Stimulated activated CD4-positive, alpha-beta T cell treated with anti-CD3 and anti-CD28 coated beads, Interleukin-1b, Interleukin-23, amount 100 ng/mL, for 48 hours (primary cell): ENCODE measurements around the gene LSM2.
A peak's percentile ranks its signal among the peaks of the same experiment; 100 is the strongest.
"Not testable (repeated sequence)": the region's sequence is repeated elsewhere in the genome, so short reads cannot be mapped to it uniquely, and the experiment has no call there.

ENCODE experiments used
- DNase-seq: peaks from one replicate; pipeline ENCODE4 v3.0.0-alpha.2; 2020

The LSM2 gene

DNA sequence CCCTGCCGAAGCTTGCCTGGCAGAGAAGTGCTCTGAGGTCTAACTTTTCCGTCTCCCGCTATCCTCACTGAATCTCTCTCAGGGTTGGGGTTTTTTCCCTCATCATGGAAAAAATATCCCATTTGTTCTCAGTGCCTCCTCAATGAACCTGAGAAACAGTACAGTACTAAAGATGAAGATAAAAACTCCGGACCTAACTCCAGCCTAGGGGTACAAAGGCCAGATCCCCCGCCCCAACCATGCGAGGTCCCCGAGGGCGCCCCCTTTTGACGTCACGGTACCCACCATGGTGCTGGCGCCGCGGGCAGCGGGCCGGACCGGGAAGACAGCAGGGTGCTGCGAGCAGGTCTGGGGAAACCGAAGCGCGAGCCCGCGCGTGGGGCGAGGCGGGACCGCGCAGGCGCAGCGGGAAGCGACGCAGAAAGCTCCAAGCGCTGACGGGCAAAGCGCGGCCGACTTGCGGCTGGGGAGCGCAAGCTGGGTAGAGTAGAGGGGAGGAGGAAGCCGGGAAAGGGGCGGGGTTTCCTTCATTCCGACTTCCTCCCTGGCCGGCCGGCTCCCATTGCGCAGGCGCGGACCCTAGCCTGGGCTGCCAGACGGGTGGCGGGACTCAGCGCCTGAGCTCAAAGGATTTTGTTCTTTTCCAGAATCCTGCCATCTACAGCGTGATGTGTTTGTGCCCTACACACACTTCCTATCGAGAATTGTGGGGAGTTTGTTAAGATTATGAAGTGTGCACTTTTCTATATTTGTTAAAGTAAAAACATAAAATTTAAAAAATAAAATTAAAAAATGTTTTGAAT lies at the start of gene LSM2:
Gene LSM2 (minus strand): TSS at position 497 of the 803 bp plus-strand sequence. CDS start 209 bp downstream, at position 288.
- DNase-seq = peak; percentile 97

DNA sequence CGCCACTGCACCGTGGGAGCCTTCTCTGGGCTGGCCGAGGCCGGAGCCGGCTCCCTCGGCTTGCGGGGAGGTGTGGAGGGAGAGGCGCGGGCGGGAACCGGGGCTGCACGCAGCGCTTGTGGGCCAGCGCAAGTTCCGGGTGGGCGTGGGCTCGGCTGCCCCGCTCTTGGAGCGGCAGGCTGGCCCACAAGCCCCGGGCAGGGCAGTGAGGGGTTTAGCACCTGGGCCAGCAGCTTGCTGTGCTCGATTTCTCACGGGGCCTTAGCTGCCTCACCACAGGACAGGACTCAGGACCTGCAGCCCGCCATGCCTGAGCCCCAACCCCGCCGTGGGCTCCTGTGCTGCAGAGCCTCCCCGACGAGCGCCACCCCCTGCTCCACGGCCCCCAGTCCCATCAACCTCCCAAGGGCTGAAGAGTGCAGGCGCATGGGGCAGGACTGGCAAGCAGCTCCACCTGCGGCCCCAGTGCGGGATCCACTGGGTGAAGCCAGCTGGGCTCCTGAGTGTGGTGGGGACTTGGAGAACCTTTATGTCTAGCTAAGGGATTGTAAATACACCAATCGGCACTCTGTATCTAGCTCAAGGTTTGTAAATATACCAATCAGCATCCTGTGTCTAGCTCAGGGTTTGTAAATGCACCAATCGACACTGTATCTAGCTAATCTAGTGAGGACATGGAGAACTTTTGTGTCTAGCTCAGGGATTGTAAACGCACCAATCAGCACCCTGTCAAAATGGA lies 45.4 kb upstream of the LSM2 start:
- not testable (repeated sequence) for DNase-seq

DNA sequence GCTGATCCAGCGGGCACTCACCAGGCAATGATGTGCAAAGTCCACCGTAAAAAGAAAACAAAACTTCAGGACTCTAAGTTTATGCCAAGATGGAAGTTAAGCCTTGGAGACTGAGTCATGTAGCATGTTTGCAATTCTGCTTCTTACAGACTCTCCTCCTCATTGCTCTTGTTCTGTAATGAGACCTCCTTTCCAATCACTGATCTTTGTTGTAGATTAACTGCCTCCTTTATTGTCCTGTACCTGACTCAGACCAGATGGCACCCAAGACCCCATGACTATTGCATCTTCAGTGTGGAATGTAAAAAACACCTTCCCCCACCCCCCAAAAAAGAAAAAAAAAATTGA lies 44.7 kb upstream of the LSM2 start:
- no peak for DNase-seq

DNA sequence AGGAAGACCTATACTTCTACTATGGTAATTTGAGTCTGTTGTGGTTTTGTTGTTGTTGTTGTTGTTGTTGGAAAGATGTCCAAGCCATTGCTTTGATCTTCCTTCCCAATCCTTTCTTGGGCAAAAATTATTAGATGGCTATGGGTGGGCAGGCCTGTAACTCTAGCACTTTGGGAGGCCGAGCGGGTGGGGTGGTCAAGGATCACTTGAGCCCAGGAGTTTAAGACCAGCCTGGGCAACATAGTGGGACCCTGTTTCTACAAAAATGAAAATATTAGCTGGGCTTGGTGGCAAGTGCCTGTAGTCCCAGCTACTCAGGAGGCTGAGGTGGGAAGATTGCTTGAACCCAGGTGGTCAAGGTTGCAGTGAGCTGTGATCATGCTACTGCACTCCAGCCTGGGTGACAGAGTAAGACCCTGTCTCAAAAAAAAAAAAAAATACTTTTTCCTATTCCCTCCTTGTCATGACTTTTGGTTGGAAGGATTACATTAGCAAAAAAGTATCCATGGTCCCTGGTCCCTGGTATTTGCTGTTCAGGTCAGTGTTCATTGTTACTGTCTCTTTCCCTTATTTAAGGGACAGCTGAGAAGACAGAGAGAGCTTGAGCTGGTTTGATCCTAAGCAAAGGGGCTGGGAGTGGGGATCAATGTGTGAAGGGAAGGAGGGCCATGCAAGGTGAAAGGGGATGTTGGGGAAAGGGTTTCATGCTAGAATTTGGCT lies 44.2 kb upstream of the LSM2 start:
- DNase-seq = no peak

DNA sequence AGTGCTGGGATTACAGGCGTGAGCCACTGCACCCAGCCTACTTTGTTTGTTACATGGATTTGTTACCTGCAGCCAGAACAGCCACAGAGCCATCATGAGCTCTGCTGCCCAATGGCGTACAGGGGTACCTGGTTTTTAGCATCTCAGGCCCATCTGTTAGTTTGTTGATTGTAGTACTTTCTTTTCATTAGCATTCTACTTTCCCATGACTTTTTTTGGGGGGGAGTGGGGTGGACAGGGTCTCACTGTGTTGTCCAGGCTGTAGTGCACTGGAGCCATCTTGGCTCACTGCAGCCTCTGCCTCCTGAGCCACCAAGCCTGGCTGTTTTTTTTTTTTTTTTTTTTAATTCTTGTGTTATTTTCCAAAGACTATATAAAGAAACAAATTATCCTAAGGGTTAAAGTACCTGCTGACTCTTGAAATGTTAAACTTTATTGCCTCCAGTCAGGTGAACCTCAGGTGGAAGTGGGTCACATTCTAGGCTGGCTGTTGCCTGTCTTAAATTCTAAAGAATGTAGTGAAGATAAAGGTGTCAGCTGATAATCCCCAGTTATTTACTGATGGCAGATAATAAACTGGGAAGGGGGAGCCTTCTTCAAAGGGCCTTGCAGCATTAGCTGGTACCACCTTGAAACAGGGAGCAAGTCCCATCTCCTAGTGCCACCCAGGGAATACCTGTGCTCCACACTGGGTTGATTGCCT lies 40.7 kb upstream of the LSM2 start:
- no peak for DNase-seq

DNA sequence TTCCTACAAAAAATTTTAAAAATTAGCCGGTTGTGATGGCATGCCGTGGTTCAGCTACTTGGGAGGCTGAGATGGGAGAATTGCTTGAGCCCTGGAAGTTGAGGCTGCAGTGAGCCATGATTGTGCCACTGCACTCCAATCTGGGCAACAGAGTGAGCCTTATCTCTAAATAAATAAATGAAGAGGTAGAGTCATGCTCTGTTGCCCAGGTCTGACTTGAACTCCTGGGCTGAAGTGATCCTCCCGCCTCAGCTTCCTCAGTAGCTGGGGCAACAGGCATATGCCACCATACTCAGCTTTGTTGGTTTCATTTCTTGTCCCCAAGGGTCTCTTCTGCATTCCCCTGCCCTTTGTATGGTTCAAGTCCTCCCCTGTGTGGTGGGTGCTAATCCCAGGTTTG lies 37.7 kb upstream of the LSM2 start:
- DNase-seq = no peak

DNA sequence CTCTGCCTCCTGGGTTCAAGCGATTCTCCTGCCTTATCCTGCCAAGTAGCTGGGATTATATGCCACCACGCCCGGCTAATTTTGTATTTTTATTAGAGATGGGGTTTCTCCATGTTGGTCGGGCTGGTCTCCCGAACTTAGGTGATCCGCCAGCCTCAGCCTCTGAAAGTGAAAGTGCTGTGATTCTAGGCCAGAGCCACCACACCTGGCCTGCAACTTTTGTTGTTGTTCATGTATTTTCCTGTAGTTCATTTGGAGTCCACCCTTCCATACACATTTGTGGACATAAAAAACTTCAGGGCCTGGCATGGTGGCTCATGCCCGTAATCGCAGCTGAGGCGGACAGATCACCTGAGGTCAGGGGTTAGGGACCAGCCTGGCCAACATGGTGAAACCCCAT lies 35.3 kb upstream of the LSM2 start:
- DNase-seq = no peak

DNA sequence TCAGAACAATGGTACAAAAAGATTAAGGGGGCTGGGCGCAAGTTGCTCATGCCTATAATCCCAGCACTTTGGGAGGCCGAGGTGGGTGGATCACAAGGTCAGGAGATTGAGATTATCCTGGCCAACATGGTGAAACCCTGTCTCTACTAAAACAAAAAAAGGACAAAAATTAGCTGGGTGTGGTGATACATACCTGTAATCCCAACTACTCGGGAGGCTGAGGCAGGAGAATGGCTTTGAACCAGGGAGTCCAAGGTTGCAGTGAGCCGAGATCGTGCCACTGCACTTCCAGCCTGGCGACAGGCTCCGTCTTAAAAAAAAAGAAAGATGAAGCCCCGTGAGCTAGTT lies 33.0 kb upstream of the LSM2 start:
- not testable (repeated sequence) for DNase-seq

DNA sequence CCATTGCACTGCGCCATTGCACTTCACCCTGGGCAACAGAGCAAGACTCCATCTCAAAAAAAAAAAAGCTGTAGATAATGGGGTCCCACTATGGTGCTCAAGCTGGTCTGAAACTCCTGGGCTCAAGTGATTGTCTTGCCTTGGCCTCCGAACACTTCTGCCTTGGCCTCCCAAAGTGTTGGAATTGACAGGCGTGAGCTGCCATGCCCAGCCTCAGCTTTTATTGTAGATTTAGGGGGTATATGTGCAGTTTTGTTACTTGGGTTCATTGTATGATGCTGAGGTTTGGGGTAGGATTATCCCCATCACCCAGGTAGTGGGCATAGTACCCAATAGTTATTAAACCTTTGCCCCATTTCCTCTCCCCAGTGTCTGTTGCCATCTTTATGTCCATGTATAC lies 32.2 kb upstream of the LSM2 start:
- DNase-seq = no peak

DNA sequence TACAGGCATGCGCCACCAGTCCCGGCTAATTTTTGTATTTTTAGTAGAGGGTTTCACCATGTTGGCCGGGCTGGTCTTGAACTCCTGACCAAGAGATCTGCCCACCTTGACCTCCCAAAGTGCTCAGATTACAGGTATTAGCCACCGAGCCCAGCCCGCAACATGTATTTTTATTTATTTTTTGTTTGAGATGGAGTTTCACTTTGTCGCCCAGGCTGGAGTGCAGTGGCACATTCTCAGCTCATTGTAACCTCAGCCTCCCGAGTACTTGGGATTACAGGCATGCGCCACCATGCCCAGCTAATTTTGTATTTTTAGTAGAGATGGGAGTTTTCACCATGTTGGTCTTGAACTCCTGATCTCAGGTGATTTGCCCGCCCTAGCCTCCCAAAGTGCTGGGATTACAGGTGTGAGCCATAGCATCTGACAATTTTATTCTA lies 31.4 kb upstream of the LSM2 start:
- not testable (repeated sequence) for DNase-seq

DNA sequence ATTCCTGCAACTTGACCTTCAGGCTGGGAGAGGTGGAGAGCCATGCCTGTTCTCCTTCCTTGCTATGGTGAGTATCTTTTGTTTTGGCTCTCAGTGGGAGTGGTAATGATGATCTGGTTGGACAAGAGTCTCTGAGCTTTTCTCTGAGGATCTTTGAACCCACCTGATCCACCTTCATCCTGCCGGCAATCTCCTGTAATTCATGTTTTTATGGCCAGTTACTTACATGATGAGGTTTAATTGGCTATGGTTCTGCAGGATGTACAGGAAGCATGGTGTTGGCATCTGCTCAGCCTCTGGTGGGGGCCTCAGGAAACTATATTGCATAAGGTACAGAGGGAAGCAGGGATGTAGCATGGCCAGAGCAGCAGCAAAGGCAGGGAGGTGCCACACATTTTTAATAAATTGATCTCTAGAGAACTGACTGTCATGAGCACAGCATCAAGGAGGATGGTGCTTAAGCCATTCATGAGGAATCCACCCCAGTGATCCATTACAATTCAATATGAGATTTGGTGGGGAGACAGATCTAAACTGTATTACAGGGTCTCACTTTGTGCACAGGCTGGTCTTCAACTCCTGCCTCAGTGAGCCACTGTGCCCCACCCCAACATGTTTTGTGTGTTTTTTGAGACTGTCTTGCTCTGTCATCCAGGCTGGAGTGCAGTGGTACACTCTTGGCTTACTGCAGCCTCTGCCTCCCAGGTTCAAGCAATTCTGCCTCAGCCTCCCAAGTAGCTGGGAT lies 30.8 kb upstream of the LSM2 start:
- no peak for DNase-seq

DNA sequence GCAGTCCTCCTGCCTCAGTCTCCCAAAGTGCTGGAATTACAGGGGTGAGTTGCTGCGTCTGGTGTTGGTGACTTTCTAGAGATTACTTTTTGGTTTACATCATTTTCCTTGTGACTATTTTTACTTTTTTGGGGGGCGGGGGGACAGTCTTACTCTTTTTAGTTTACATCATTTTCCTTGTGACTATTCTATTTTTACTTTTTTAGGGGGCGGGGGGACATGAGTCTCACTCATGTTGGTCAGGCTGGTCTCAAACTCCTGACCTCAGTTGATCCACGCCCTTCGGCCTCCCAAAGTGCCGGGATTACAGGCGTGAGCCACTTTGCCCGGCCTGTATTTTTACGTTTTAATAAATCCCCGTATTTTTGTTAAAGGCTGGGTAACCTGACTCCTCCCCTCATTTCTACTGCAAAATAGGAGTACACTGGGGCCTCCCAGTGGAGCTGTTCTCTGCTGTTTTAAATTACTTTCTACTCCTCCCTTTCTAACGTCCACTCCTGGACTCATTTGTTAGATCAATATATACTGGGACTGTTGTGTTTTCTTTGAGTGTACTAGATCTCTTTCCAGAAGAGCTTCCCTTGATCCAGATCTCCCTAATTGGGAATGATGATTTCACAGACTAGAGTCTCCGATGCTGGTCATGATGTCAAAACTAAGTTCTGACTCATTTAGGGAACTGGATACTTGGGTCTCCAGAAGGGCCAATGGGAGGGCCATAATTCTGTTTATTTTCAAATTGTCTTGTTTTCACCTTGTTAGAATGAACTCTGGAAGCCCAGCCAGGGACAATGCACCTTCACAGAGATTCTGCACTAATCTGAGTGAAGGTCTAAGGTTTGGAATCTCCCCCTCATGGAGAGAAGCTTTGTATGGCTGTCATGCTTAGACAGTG lies 30.0 kb upstream of the LSM2 start:
- no peak for DNase-seq

DNA sequence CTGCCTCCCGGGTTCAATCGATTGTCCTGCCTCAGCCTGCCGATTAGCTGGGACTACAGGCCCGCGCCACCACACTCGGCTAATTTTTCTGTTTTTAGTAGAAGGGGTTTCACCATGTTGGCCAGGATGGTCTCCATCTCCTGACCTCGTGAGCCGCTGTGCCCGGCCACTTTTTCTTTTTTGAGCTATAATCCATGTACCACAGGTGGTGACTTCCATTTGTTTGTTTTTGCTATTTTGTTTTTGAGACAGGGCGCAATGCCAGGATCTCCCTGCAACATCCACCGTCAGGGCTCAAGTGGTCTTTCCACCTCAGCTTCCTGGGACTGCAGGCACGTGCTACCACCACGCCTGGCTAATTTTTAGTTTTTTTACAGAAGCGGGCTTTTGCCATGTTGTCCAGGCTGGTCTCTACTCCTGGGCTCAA lies 29.3 kb upstream of the LSM2 start:
- no peak for DNase-seq

DNA sequence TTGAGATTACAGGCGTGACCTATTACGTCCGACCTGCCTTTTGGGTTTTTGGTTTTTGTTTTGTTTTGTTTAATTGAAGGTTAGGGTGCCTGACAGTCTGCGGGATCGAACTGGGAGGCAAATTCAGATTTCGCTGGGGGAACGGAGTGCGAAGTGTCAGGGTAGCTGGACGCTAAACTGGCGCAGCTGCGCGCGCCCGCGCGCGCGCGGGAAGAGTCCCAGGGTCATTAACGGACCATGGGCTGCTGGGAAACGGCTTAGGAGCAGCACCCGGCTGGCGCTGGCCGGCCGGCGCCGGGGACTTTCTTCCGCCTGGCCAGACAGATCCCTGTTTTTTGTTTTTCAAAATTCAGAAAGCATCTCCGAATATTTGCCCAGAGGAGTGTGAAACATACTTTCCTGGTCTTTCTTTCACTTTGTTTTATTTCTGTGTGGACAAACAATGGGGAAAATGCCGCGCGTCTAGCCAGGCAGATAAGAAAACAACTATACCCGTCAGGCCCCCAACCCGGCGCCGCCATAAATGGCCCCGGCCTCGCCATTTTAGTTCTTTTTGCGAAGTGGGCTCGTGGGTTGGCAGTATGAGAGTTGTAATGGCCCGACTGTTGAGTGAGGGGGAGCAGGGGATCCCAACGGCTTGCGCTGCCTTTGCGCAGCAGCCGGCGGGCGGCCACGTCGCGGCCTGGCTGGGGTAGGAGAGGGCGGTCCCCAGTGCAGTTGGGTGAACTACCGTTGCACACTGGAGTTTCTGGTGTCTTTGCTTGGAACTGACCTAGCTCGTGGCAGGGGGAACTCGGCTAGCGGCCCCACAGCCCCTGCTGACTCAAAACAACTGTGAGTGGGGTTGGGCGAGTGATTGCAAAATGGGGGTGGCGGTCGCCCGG lies 27.8 kb upstream of the LSM2 start:
- DNase-seq = peak; percentile 83

DNA sequence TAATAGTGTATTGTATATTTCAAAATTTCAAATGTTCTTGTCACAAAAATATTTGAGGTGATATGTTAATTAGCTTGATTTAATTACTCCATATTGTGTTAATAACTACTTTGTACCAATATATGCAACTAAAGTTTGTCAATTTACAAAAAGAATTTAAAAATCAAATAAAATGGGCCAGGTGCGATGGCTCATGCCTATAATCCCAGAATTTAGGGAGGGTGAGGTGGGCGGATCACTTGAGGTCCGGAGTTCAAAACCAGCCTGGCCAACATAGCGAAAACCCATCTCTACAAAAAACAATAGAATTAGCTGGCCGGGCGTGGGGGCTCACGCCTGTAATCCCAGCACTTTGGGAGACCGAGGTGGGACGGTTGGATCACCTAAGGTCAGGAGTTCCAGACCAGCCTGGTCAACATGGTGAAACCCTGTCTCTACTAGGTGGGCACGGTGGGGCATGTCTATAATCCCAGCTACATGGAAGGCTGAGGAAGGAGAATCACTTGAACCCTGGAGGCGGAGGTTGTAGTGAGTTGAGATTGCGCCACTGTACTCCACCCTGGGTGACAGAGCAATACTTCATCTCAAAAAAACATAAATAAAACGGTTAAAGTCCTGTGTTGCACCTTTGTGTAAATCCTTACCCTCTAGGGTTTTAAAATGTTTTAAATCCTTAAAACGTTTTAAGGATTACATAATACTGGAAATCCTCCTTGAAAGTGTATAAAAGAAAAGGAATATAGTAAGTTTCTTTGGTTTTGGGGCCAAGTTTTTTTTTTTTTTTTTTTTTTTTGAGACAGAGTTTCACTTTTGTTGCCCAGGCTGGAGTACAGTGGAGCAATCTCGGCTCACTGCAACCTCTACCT lies 24.8 kb upstream of the LSM2 start:
- DNase-seq = no peak

DNA sequence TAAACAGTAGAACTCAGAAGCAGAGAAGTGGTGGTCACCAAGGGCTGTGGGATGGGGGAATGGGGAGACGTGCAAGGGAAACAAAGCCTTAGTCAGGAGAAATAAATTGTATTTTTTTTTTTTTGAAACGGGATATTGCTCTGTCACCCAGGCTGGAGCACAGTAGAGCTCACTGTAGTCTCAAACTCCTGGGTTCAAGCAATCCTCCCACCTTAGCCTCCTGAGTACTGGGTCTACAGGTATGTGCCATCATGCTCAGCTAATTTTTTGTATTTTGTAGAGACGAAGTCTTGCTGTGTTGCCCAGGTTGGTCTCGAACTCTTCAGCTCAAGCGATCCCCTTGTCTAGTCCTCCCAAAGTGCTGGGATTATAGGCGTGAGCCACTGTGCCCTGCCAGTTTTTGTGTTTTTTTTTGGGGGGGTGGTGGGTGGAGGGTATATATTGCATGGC lies 24.1 kb upstream of the LSM2 start:
- DNase-seq = no peak

DNA sequence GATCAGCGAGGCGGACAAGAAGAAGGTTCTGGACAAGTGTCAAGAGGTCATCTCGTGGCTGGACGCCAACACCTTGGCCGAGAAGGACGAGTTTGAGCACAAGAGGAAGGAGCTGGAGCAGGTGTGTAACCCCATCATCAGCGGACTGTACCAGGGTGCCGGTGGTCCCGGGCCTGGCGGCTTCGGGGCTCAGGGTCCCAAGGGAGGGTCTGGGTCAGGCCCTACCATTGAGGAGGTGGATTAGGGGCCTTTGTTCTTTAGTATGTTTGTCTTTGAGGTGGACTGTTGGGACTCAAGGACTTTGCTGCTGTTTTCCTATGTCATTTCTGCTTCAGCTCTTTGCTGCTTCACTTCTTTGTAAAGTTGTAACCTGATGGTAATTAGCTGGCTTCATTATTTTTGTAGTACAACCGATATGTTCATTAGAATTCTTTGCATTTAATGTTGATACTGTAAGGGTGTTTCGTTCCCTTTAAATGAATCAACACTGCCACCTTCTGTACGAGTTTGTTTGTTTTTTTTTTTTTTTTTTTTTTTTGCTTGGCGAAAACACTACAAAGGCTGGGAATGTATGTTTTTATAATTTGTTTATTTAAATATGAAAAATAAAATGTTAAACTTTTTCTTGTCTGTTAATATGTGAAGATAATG lies 23.0 kb upstream of the LSM2 start:
- DNase-seq = no peak

DNA sequence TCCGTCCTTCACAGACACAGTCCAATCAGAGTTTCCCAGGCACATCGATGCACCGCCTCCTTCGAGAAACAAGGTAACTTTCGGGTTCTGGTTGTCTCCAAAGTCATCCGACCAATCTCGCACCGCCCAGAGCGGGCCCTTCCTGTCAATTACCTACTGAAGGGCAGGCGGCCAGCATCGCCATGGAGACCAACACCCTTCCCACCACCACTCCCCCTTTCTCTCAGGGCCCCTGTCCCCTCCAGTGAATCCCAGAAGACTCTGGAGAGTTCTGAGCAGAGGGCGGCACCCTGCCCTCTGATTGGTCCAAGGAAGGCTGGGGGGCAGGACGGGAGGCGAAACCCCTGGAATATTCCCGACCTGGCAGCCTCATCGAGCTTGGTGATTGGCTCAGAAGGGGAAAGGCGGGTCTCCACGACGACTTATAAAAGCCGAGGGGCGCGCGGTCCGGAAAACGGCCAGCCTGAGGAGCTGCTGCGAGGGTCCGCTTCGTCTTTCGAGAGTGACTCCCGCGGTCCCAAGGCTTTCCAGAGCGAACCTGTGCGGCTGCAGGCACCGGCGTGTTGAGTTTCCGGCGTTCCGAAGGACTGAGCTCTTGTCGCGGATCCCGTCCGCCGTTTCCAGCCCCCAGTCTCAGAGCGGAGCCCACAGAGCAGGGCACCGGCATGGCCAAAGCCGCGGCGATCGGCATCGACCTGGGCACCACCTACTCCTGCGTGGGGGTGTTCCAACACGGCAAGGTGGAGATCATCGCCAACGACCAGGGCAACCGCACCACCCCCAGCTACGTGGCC lies 20.7 kb upstream of the LSM2 start, which contains the start of gene HSPA1B:
Gene HSPA1B (plus strand): TSS at position 453 of the 794 bp plus-strand sequence. CDS start 213 bp downstream, at position 666.
- DNase-seq = peak; percentile 97
